ENCODE data around the gene CALML5.
"Not testable (repeated sequence)": the region's sequence is repeated elsewhere in the genome, so short reads cannot be mapped to it uniquely, and the experiment has no call there.

DNA sequence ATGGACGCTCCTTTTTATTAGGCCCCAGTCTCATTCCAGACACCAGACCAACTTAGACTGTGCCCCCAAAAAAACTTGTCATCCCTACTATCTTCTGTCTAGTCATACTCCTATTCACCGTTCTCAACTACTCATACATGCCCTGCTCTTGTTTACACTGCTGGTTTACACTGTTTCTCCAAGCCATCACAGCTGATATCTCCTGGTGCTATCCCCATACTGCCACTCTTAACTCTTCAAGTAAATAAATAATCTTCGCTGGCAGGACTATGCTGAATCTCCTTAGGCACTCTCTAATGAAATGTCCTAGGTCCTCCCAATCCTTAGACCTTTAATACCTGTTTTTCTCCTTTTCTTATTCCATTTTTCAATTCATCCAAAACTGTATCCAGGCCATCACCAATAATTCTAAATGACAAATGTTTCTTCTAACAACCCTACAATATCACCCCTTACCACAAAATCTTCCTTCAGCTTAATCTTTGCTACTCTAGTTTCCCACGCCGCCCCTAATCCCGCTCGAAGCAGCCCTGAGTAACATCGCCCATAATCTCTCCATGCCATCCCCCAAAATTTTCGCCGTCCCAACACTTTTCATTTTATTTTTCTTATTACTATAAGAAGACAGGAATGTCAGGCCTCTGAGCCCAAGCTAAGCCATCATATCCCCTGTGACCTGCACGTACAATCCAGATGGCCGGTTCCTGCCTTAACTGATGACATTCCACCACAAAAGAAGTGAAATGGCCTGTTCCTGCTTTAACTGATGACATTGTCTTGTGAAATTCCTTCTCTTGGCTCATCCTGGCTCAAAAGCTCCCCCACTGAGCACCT, 23.2 kb downstream of the CALML5 start:
- not testable (repeated sequence) for TF ChIP-seq CTCF (conservative IDR thresholded peaks at IDR 0.05; ENCODE audit: low read depth, low read length); POLR2A (IDR thresholded peaks at IDR 0.05; ENCODE audit: low read depth, low read length); FOS (IDR thresholded peaks at IDR 0.05; ENCODE audit: low read depth, low read length); MXI1 (IDR thresholded peaks at IDR 0.05; ENCODE audit: borderline replicate concordance, low read depth, low read length)

Data from IMR-90 (cell line).